Measurements from ENCODE around the gene SHOC2. TPM values are rescaled to one million over a fixed set of nuclear protein-coding genes. Genes with fewer than 3 reads are reported as not detected.

Gene SHOC2
- total and polyA plus RNA-seq, 9 donors: 19.4 to 91.2 (median 63.1) TPM

DNA sequence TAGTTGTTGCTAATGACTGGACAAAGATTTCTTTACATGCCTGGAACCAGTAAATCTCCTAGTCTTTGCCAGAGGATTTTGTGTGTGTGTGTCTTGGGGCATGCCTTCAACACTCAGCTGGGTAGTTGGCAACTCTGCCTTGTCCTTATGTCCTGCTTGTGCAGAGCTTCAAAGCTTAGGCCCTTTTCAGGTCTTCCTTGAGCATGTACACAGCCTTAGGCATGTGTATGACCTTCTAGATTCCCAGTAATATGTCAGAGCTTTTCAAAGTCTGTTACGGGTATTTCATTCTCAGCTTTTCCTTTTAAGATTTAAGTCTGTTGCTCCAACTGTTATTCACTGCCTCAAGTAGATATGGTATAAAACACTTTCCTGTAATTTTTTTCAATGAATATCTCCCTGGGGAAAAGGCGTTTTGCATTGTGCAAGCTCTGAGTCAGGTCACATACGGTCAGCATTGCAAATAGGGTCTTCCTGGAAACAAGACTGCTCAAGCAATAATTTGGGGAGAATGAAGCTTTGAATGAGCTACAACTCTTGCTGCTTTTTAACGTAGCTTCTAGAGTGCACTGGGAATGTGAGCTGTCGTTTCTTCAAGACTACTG is 25.5 kb downstream of the SHOC2 start:
- 71 to 87% (median 78%) methylated on average over 5 of the region's 5 CpGs for WGBS, 3 donors
- Histone ChIP-seq H3K36me3 (no peaks in the 10 kb centered on the region), H3K27me3 (no peaks in the 10 kb centered on the region), H3K27ac (no peak overlapping the region), H3K4me1 (ENCODE audit: insufficient read depth) (no peaks in the 10 kb centered on the region), H3K4me3 (no peak overlapping the region), H3K9me3 (no peaks in the 10 kb centered on the region)
- intact Hi-C loops (cut with DNase I): no loop called here
- no peak for TF ChIP-seq POLR2A (IDR thresholded peaks at IDR 0.05)
- DNase-seq: no peak

- intact Hi-C loops (cut with DNase I): no loop called here
- 93 to 98% (median 98%) methylated on average over 1 of the region's 1 CpG for WGBS, 3 donors
- no peaks in the 10 kb centered on the region for H3K27me3 ChIP-seq
- no peaks in the 10 kb centered on the region for H3K36me3 ChIP-seq
- no peak for DNase-seq
- H3K27ac ChIP-seq: no peak overlapping the region
- TF ChIP-seq EP300 (IDR thresholded peaks at IDR 0.05) (no peak), POLR2A (IDR thresholded peaks at IDR 0.05) (no peak), CTCF (IDR thresholded peaks at IDR 0.05) (no peak)
- H3K4me1 ChIP-seq (ENCODE audit: insufficient read depth): no peaks in the 10 kb centered on the region
- no peak overlapping the region for H3K4me3 ChIP-seq
- no peaks in the 10 kb centered on the region for H3K9me3 ChIP-seq
These were observed 27.1 kb downstream of the SHOC2 start for GRCh38 chr10:110946496-110946895.

DNA sequence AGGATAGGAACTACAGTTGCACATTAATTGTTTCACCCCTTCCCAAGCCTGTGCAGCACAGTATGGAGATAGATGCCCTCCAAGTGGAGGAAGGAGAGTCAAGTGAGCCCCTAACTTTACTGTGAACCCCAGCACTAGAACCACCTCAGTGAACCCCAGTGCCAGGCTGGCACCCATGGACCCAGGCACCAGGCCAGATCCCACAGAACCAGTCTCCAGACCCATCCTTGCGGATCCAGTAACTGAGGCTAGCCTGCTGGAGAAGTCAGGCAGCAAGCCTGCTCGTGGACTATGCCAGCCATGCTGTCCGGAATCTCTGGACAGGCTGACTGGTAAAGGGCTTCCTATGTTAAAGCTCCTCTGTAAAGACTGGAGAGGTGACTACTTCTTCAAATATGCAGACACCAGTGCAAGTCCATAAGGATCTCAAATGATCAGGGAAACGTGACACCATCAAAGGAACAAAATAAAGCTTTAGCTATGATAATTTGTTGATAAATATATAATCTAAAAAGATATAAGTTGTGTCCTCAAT is 27.7 kb downstream of the SHOC2 start:
- 72 to 89% (median 73%) methylated on average over 4 of the region's 4 CpGs for WGBS, 3 donors

GRCh38 chr10:110951381-110951780 is 32.0 kb downstream of the SHOC2 start:
- WGBS, 3 donors: 95 to 98% (median 97%) methylated on average over 4 of the region's 4 CpGs
- no peaks in the 10 kb centered on the region for H3K4me1 ChIP-seq (ENCODE audit: insufficient read depth)
- TF ChIP-seq POLR2A (IDR thresholded peaks at IDR 0.05) (no peak), EP300 (IDR thresholded peaks at IDR 0.05) (no peak), CTCF (IDR thresholded peaks at IDR 0.05) (no peak)
- DNase-seq: no peak
- H3K27ac ChIP-seq: no peak overlapping the region
- H3K9me3 ChIP-seq: no peaks in the 10 kb centered on the region
- H3K27me3 ChIP-seq: no peaks in the 10 kb centered on the region
- no peaks in the 10 kb centered on the region for H3K36me3 ChIP-seq
- intact Hi-C loops (cut with DNase I): no loop called here
- no peak overlapping the region for H3K4me3 ChIP-seq

More for the DNA sequence above, 27.7 kb downstream of the SHOC2 start:
- Histone ChIP-seq H3K27me3 (no peaks in the 10 kb centered on the region), H3K9me3 (no peaks in the 10 kb centered on the region), H3K27ac (no peak overlapping the region), H3K4me3 (no peak overlapping the region), H3K4me1 (ENCODE audit: insufficient read depth) (no peaks in the 10 kb centered on the region), H3K36me3 (no peaks in the 10 kb centered on the region)
- DNase-seq: no peak
- no peak for TF ChIP-seq CTCF (IDR thresholded peaks at IDR 0.05)
- no peak for TF ChIP-seq POLR2A (IDR thresholded peaks at IDR 0.05)
- TF ChIP-seq EP300 (IDR thresholded peaks at IDR 0.05): no peak
- intact Hi-C loops (cut with DNase I): no loop called here

DNA sequence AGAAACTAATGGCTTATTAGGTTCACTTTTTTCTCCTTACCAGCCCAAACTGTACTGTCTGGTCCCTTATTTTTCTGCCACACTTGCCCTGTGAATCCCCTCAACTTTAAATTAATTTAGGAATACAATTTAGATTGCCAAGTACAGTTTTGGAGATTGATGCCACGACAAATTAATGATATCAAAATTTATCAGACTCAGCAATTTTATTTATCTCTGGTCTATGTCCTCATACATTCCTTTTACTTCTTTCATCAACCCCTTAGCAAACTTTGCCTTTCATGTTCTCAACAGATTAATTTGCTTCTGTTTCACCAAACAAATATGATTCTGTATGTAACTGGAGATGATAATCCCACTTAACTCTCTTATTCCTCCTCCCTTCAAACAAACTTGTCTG is 38.2 kb downstream of the SHOC2 start:
- no peaks in the 10 kb centered on the region for H3K9me3 ChIP-seq
- H3K27ac ChIP-seq: no peak overlapping the region
- H3K4me1 ChIP-seq (ENCODE audit: insufficient read depth): peaks cover 2% of the 10 kb centered on the region
- no peak for TF ChIP-seq CTCF (IDR thresholded peaks at IDR 0.05)
- no peak for TF ChIP-seq POLR2A (IDR thresholded peaks at IDR 0.05)
- TF ChIP-seq EP300 (IDR thresholded peaks at IDR 0.05): no peak
- DNase-seq: no peak
- no peak overlapping the region for H3K4me3 ChIP-seq
- no peaks in the 10 kb centered on the region for H3K36me3 ChIP-seq
- intact Hi-C loops (cut with DNase I): no loop called here
- no peaks in the 10 kb centered on the region for H3K27me3 ChIP-seq
- WGBS, 3 donors: 35 to 55% (median 38%) methylated on average over 1 of the region's 1 CpG

Measured in ovary (tissue), 9 donors.